K562 (cell line): ENCODE data around the gene RBM34.
"Not testable (repeated sequence)": the region's sequence is repeated elsewhere in the genome, so short reads cannot be mapped to it uniquely, and the experiment has no call there.

Experiments used
- ARID3B ChIP-seq: fragments of 250-450 bp; sonication (Bioruptor Pico); IDR thresholded peaks from 2 replicates; pipeline ENCODE4 v1.4.0; 2020; ENCODE audit warnings: borderline replicate concordance
- CBX3 ChIP-seq, 2 experiments: IDR thresholded peaks; 1 replicate in 1 of 2; 2 replicates in 1 of 2; pipeline ENCODE4 v1.6.1; 2012; ENCODE audit warnings: inconsistent platforms in 2 of 2, low read length in 2 of 2, borderline replicate concordance in 1 of 2, control low read depth in 1 of 2
- CBX5 ChIP-seq: IDR thresholded peaks from 2 replicates; pipeline ENCODE4 v1.6.1; 2014; ENCODE audit warnings: low read depth, borderline replicate concordance
- EP300 ChIP-seq: IDR thresholded peaks from 2 replicates; pipeline ENCODE4 v1.6.1; 2012; ENCODE audit warnings: low read length, improper control_type of control experiment
- GATAD2A ChIP-seq: fragments of 450-650 bp; IDR thresholded peaks from 2 replicates; pipeline ENCODE4 v1.6.1; 2017
- POLR2B ChIP-seq: fragments of 450-650 bp; IDR thresholded peaks from 2 replicates; pipeline ENCODE4 v1.6.1; 2018; ENCODE audit warnings: low read depth; ENCODE audit not compliant: partially characterized antibody
- ZNF140 ChIP-seq: fragments of 250-450 bp; sonication (Bioruptor Pico); IDR thresholded peaks from 2 replicates; pipeline ENCODE4 v1.8.0; 2021; ENCODE audit warnings: moderate library complexity, mild to moderate bottlenecking, inconsistent platforms
- TF ChIP-seq, protein P1 (sequence below), 3 experiments: IDR thresholded peaks in 2 of 3; conservative IDR thresholded peaks in 1 of 3; 2 replicates each; pipeline ENCODE4 v1.5.1; 2011 to 2012; ENCODE audit warnings: low read length in 3 of 3, mild to moderate bottlenecking in 3 of 3, control low read depth in 2 of 3, improper control_type of control experiment in 1 of 3, inconsistent platforms in 1 of 3, low read depth in 1 of 3, mixed read lengths in 1 of 3, moderate library complexity in 1 of 3; ENCODE audit not compliant: insufficient read depth in 2 of 3
- TF ChIP-seq, protein P2 (sequence below), 2 experiments: fragments of 450-650 bp; formaldehyde crosslinking in 1 of 2; IDR thresholded peaks; 2 replicates each; pipeline versions ENCODE4 v1.4.0 to v1.6.1; 2014 to 2020; ENCODE audit warnings: mild to moderate bottlenecking in 2 of 2, borderline replicate concordance in 1 of 2, low read depth in 1 of 2
- TF ChIP-seq, protein P3 (sequence below): fragments of 450-650 bp; IDR thresholded peaks from 2 replicates; pipeline ENCODE4 v1.6.1; 2016; ENCODE audit warnings: low read depth

DNA sequence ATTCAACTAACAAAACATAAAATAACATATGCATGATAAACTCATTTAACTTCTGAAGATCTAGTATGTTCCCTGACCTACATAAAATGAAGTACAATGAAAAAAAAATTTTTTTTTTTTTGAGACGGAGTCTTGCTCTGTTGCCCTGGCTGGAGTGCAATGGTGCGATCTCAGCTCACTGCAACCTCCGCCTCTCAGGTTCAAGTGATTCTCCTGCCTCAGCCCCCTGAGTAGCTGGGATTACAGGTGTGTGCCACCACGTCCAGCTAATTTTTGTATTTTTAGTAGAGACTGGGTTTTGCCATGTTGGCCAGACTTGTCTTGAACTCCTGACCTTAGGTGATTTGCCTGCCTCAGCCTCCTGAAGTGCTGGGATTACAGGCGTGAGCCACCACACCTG lies 41.4 kb upstream of the RBM34 start:
- TF ChIP-seq, protein P1, sequence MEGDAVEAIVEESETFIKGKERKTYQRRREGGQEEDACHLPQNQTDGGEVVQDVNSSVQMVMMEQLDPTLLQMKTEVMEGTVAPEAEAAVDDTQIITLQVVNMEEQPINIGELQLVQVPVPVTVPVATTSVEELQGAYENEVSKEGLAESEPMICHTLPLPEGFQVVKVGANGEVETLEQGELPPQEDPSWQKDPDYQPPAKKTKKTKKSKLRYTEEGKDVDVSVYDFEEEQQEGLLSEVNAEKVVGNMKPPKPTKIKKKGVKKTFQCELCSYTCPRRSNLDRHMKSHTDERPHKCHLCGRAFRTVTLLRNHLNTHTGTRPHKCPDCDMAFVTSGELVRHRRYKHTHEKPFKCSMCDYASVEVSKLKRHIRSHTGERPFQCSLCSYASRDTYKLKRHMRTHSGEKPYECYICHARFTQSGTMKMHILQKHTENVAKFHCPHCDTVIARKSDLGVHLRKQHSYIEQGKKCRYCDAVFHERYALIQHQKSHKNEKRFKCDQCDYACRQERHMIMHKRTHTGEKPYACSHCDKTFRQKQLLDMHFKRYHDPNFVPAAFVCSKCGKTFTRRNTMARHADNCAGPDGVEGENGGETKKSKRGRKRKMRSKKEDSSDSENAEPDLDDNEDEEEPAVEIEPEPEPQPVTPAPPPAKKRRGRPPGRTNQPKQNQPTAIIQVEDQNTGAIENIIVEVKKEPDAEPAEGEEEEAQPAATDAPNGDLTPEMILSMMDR (IDR thresholded peaks at IDR 0.05 in 2 of 3, conservative IDR thresholded peaks at IDR 0.05 in 1 of 3; ENCODE audit: insufficient read depth in 2 of 3, low read depth in 1 of 3, low read length in 3 of 3), result not testable (repeated sequence)
- TF ChIP-seq CBX5; ZNF140; CBX3 (IDR thresholded peaks at IDR 0.05; ENCODE audit: borderline replicate concordance in 1 of 2, low read length in 2 of 2); EP300; GATAD2A; ARID3B (CRISPR knock-in tag); POLR2B: not testable (repeated sequence)
- TF ChIP-seq, protein P2, sequence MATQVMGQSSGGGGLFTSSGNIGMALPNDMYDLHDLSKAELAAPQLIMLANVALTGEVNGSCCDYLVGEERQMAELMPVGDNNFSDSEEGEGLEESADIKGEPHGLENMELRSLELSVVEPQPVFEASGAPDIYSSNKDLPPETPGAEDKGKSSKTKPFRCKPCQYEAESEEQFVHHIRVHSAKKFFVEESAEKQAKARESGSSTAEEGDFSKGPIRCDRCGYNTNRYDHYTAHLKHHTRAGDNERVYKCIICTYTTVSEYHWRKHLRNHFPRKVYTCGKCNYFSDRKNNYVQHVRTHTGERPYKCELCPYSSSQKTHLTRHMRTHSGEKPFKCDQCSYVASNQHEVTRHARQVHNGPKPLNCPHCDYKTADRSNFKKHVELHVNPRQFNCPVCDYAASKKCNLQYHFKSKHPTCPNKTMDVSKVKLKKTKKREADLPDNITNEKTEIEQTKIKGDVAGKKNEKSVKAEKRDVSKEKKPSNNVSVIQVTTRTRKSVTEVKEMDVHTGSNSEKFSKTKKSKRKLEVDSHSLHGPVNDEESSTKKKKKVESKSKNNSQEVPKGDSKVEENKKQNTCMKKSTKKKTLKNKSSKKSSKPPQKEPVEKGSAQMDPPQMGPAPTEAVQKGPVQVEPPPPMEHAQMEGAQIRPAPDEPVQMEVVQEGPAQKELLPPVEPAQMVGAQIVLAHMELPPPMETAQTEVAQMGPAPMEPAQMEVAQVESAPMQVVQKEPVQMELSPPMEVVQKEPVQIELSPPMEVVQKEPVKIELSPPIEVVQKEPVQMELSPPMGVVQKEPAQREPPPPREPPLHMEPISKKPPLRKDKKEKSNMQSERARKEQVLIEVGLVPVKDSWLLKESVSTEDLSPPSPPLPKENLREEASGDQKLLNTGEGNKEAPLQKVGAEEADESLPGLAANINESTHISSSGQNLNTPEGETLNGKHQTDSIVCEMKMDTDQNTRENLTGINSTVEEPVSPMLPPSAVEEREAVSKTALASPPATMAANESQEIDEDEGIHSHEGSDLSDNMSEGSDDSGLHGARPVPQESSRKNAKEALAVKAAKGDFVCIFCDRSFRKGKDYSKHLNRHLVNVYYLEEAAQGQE (IDR thresholded peaks at IDR 0.05; ENCODE audit: borderline replicate concordance), result not testable (repeated sequence)
- TF ChIP-seq, protein P2 (CRISPR knock-in tag; IDR thresholded peaks at IDR 0.05; ENCODE audit: low read depth), result not testable (repeated sequence)
- TF ChIP-seq, protein P3, sequence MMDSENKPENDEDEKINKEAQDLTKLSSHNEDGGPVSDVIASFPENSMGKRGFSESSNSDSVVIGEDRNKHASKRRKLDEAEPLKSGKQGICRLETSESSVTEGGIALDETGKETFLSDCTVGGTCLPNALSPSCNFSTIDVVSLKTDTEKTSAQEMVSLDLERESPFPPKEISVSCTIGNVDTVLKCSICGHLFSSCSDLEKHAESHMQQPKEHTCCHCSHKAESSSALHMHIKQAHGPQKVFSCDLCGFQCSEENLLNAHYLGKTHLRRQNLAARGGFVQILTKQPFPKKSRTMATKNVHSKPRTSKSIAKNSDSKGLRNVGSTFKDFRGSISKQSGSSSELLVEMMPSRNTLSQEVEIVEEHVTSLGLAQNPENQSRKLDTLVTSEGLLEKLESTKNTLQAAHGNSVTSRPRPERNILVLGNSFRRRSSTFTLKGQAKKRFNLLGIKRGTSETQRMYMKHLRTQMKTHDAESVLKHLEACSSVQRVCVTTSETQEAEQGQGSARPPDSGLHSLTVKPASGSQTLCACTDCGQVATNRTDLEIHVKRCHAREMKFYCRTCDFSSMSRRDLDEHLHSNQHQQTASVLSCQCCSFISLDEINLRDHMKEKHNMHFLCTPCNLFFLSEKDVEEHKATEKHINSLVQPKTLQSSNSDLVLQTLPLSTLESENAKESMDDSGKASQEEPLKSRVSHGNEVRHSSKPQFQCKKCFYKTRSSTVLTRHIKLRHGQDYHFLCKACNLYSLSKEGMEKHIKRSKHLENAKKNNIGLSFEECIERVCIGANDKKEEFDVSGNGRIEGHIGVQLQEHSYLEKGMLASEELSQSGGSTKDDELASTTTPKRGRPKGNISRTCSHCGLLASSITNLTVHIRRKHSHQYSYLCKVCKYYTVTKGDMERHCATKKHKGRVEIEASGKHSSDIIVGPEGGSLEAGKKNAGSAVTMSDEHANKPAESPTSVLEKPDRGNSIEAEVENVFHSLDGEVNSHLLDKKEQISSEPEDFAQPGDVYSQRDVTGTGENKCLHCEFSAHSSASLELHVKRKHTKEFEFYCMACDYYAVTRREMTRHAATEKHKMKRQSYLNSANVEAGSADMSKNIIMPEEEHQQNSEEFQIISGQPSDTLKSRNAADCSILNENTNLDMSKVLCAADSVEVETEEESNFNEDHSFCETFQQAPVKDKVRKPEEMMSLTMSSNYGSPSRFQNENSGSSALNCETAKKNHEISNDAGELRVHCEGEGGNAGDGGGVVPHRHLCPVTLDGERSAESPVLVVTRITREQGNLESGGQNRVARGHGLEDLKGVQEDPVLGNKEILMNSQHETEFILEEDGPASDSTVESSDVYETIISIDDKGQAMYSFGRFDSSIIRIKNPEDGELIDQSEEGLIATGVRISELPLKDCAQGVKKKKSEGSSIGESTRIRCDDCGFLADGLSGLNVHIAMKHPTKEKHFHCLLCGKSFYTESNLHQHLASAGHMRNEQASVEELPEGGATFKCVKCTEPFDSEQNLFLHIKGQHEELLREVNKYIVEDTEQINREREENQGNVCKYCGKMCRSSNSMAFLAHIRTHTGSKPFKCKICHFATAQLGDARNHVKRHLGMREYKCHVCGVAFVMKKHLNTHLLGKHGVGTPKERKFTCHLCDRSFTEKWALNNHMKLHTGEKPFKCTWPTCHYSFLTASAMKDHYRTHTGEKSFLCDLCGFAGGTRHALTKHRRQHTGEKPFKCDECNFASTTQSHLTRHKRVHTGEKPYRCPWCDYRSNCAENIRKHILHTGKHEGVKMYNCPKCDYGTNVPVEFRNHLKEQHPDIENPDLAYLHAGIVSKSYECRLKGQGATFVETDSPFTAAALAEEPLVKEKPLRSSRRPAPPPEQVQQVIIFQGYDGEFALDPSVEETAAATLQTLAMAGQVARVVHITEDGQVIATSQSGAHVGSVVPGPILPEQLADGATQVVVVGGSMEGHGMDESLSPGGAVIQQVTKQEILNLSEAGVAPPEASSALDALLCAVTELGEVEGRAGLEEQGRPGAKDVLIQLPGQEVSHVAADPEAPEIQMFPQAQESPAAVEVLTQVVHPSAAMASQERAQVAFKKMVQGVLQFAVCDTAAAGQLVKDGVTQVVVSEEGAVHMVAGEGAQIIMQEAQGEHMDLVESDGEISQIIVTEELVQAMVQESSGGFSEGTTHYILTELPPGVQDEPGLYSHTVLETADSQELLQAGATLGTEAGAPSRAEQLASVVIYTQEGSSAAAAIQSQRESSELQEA, result not testable (repeated sequence)
